Measurements from ENCODE around the gene DYNLT4.
A peak's percentile ranks its signal among the peaks of the same experiment; 100 is the strongest.
"Not testable (repeated sequence)": the region's sequence is repeated elsewhere in the genome, so short reads cannot be mapped to it uniquely, and the experiment has no call there.

The DYNLT4 gene

DNA sequence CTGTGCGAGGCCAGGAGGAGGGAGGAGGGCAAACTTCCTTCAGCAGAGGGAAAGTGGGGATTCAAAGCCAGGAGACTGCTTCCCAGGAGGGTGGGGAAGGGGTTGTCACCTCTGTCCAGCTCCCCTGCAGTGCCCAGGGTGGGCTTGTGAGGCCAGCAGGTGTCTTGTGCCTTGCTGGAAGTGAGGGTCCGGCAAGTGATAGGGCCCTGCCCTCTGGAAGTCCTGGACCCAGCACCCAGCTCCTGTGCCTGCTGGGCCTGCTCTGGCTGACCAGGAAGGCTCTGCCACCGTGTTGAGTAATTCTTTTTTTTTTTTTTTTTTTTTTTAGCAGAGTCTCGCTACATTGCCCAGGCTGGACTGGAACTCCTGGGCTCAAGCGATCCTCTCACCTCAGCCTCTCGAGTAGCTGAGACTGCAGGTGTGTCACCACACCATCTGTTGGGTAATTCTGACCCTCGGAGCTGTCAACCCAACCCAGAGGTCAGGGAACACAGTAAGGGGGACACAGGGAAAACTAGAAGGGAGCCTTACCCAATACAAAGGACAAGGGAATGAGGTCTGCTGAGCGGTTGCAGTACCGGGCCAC, 20.2 kb downstream of the DYNLT4 start:
- no peak for DNase-seq

GRCh38 chr1:44786138-44786840, 20.9 kb downstream of the DYNLT4 start:
- DNase-seq = peak; percentile 52

GRCh38 chr1:44785501-44786137, 21.5 kb downstream of the DYNLT4 start:
- DNase-seq = no peak

GRCh38 chr1:44785029-44785380, 22.1 kb downstream of the DYNLT4 start:
- DNase-seq = no peak

GRCh38 chr1:44784094-44785028, 22.8 kb downstream of the DYNLT4 start:
- DNase-seq = no peak

DNA sequence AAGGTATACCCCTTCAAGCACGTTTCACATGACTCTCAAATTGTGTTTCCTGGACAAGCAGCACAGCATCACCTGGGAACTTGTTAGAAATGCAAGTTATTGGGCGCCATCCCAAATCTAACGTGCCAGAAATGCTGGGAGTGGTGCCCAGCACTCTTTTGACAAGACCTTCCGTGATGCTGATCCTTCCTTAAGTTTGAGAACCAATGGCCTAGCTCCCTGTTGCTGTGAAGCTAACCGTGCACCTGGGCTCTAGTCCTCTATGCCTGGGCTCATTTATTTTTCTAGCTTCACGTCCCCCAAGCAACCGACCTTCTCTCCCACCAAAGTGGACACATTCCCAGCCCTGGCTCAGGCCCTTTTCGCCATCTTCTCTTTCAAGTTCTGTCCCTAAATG, 23.5 kb downstream of the DYNLT4 start:
- DNase-seq = no peak

DNA sequence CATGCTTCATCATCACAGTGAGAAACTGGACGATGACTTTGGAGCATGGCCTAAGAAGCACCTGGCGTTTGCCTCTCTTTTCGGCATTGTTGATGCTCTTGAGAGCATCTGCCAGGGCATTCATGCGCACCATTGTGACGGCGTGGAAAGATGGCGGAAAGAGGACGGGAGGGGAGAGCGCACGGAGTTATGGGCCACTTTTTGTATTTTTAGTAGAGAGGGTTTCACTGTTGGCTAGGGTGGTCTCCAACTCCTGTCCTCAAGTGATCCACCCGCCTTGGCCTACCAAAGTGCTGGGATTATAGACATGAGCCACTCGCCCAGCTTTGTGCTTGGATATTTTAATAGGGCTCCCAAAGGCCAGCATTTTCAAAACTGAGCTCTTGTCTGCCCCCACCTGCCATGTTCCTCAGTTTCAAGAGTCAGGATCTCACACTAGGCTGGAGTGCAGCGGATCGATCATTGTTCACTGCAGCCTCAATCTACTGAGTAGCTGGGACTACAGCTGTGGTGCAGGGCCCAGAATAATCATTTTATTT, 26.5 kb downstream of the DYNLT4 start:
- no peak for DNase-seq

DNA sequence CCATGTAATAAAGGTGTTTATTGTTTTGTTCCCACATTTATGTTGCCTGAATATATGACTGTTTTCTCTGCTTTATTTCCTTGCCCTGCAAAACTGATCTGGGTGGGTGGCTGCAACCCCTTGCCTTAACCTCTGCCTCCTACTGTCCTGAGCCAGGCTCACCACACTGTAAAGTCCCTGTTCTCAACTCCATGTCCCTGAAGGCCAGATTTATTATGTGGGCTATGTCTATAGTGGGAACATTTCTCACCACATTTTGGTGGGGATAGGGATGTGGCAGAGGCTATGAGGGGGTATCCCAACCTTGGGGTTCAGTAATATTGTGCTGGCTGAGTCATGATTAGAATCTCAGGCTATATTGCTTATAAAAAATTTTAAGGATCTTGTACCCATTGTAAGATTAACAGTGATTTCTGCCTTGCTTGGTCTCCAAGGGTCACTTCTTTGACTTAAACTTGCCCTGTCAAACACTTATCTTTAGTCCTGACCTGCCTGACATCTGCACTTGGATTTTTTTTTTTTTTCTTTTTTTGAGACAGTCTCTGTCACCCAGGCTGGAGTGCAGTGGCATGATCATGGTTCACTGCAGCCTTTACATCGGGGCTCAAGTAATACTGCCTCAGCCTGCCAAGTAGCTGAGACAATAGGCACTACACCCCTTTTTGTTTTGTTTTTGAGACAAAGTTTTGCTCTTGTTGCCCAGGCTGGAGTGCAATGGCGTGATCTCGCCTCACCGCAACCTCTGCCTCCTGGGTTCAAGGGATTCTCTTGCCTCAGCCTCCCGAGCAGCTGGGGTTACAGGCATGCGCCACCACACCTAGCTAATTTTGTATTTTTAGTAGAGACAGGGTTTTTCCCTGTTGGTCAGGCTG, 28.2 kb downstream of the DYNLT4 start:
- DNase-seq = no peak

- no peak for DNase-seq
Measured at GRCh38 chr1:44777969-44778635, 29.0 kb downstream of the DYNLT4 start.

- DNase-seq = no peak
Measured at GRCh38 chr1:44777547-44777946, 29.6 kb downstream of the DYNLT4 start.

- DNase-seq = no peak
Measured at GRCh38 chr1:44776730-44777068, 30.5 kb downstream of the DYNLT4 start.

- DNase-seq = no peak
Measured at GRCh38 chr1:44775930-44776729, 31.0 kb downstream of the DYNLT4 start.

DNA sequence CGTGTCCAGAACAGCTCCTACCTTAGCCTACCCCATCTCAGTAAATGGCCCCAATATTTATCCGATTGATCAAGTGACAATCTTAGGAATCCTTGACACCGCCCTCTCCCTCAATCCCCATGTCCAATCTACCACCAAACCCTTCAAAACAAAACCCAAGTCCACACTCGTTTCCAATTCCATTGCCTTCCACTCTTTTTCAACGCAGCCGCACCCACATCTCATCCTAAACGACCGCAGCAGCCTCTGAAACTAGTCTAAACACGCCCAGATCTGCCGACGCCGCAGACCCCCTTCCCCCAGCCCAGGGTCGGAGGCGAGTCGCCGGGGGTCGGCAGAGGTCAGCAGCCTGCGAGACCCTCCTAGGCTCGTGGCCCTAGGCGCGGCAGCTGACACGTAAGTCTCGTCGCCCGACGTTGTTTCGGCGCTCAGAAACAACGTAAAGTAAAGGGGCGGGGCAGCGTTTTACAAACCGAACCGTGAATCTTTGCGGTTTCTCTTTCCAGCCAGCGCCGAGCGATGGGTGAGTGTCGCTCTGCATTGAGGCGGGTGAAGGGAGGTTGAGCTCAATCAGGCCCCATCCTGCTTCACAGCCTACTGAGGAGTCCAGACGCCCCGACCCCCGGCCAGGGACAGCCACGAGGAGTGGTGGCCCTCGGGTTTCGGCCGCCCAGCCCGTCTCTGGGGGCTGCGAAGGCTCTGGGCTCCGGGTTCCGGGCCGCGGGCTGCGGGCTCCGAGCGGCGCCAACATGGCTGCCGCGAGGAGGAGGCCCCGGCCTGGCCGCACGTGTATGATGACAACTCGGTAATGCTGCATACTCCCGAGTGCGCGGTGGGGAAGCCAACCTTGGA, 31.8 kb downstream of the DYNLT4 start, which contains the start of gene RPS8:
Gene RPS8 (plus strand): TSS at position 463 of the 852 bp plus-strand sequence. CDS start 57 bp downstream, at position 520.
- DNase-seq = peak; percentile 95

GRCh38 chr1:44766421-44766820, 40.7 kb downstream of the DYNLT4 start:
- DNase-seq = not testable (repeated sequence)

- no peak for DNase-seq
Measured at GRCh38 chr1:44760876-44761275, 46.3 kb downstream of the DYNLT4 start.

GRCh38 chr1:44759077-44759476, 48.1 kb downstream of the DYNLT4 start:
- no peak for DNase-seq

DNA sequence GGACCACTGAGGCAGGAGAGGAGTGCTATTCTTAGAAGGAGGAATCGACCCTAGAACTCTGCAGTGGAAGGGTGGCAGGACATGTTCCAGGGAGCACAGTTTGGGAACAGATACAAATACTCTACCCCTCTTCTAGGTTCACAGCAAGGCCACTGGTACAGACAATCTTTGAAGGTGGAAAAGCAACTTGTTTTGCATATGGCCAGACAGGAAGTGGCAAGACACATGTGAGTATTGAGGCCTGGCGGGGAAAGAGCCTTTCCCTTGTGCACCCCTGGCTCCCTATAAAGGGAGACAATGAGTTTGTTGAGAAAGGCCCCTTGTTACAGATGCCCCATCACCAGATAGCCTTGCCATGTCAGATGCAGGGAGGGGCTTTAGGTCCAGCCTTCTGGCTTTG, 49.7 kb downstream of the DYNLT4 start:
- DNase-seq = no peak

All from fibroblast of skin of scalp (primary cell).